ENCODE results near the gene ERF. TPM values are rescaled to one million over a fixed set of nuclear protein-coding genes. Genes with fewer than 3 reads are reported as not detected.

Gene ERF
- total RNA-seq, 1 experiment from 2014 or later, result 35.1 TPM

GRCh38 chr19:42198676-42199439 lies 56.1 kb downstream of the ERF start:
- H3K9me3 Mint-ChIP-seq (ENCODE audit: unreplicated experiment), result peaks cover 7% of the 10 kb centered on the region
- ChIA-PET CTCF (interaction anchor here (0.6 to 1.2 kb wide), 5 partner anchors 15 to 206 kb away, joined by 3 to 5 read pairs (median 3); partner anchors contain the start of gene POU2F2), POLR2A (interaction anchor here (0.6 to 3.7 kb wide), 6 partner anchors 9 to 107 kb away, joined by 3 to 17 read pairs (median 3); partner anchors contain the start of gene DEDD2)
- intact Hi-C loops (cut with micrococcal nuclease), result no loop called here
- peak overlapping the region; percentile 16 for H3K27ac Mint-ChIP-seq (ENCODE audit: low read depth, unreplicated experiment)
- H3K4me1 Mint-ChIP-seq (ENCODE audit: insufficient read depth, unreplicated experiment), result peaks cover 39% of the 10 kb centered on the region
- no peak for DNase-seq (ENCODE audit: unreplicated experiment)
- peak overlapping the region; percentile 10 for H3K4me3 Mint-ChIP-seq (ENCODE audit: unreplicated experiment)
- TSS peak; percentile 64 for BruUV-seq (replicated peaks)
- H3K36me3 Mint-ChIP-seq (ENCODE audit: insufficient read depth, unreplicated experiment), result peaks cover 61% of the 10 kb centered on the region
- no peaks in the 10 kb centered on the region for H3K27me3 Mint-ChIP-seq (ENCODE audit: insufficient read depth, unreplicated experiment)
- TF ChIP-seq, protein P1, sequence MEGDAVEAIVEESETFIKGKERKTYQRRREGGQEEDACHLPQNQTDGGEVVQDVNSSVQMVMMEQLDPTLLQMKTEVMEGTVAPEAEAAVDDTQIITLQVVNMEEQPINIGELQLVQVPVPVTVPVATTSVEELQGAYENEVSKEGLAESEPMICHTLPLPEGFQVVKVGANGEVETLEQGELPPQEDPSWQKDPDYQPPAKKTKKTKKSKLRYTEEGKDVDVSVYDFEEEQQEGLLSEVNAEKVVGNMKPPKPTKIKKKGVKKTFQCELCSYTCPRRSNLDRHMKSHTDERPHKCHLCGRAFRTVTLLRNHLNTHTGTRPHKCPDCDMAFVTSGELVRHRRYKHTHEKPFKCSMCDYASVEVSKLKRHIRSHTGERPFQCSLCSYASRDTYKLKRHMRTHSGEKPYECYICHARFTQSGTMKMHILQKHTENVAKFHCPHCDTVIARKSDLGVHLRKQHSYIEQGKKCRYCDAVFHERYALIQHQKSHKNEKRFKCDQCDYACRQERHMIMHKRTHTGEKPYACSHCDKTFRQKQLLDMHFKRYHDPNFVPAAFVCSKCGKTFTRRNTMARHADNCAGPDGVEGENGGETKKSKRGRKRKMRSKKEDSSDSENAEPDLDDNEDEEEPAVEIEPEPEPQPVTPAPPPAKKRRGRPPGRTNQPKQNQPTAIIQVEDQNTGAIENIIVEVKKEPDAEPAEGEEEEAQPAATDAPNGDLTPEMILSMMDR (IDR thresholded peaks at IDR 0.05; ENCODE audit: unreplicated experiment), result no peak

Other genes starting within 250 kb of the ERF start
- gene GRIK5, start 184.9 kb downstream of the ERF start, total RNA-seq (2022), result 1.6 and 1.8 TPM in 2 replicates
- gene ZNF574, start 179.0 kb downstream of the ERF start, total RNA-seq (2022), result 12.2 and 13.5 TPM in 2 replicates
- gene POU2F2, start 122.7 kb downstream of the ERF start, total RNA-seq (2022), result 0.49 and 0.70 TPM in 2 replicates
- 28.5 and 31.2 TPM in 2 replicates for gene DEDD2, start 37.5 kb downstream of the ERF start, total RNA-seq (2022)
- gene ZNF526, start 34.8 kb downstream of the ERF start, total RNA-seq (2022), result 11.5 and 12.3 TPM in 2 replicates
- gene GSK3A, start 12.5 kb downstream of the ERF start, total RNA-seq (2022), result 53.5 and 54.5 TPM in 2 replicates
- gene CIC, start 14.1 kb upstream of the ERF start, total RNA-seq (2022), result 66.9 and 67.9 TPM in 2 replicates
- gene PRR19, start 47.0 kb upstream of the ERF start, total RNA-seq (2022), result 0.30 and 0.64 TPM in 2 replicates
- 9.5 and 30.6 TPM in 2 replicates for gene PAFAH1B3, start 47.5 kb upstream of the ERF start, total RNA-seq (2022)
- not detected in 2 replicates for gene TMEM145, start 58.2 kb upstream of the ERF start, total RNA-seq (2022)
- 13.0 and 20.6 TPM in 2 replicates for gene MEGF8, start 70.5 kb upstream of the ERF start, total RNA-seq (2022)
- gene CNFN, start 135.2 kb upstream of the ERF start, total RNA-seq (2022), result 0.89 and 1.6 TPM in 2 replicates
- gene LIPE, start 172.3 kb upstream of the ERF start, total RNA-seq (2022), result 8.6 and 11.7 TPM in 2 replicates
- not detected in 2 replicates for gene CXCL17, start 187.8 kb upstream of the ERF start, total RNA-seq (2022)